T-helper 17 cell (primary cell): ENCODE results near the gene CYB5R2. TPM values are rescaled to one million over a fixed set of nuclear protein-coding genes. Genes with fewer than 3 reads are reported as not detected.

Experiments used
- ATAC-seq: fragments of 150-1000 bp; cut with Tn5 transposase; 2 replicates; pipeline ENCODE4 v1.10.0; 2021; ENCODE audit warnings: mild to moderate bottlenecking, moderate library complexity
- DNase-seq, 3 donors: peaks; one replicate each; pipeline versions ENCODE4 v3.0.0 to v3.0.0-alpha.2; 2020 to 2021
- H3K9me3 ChIP-seq: one replicate; pipeline ENCODE4 v1.7.0; 2013; ENCODE audit warnings: low read length, mild to moderate bottlenecking; ENCODE audit not compliant: control insufficient read depth, poor library complexity, severe bottlenecking
- H3K27ac Mint-ChIP-seq: one replicate; pipeline ENCODE4 v1.8.0; 2022; ENCODE audit warnings: mild to moderate bottlenecking, moderate library complexity, mixed read lengths
- H3K27me3 Mint-ChIP-seq: one replicate; pipeline ENCODE4 v1.8.0; 2022; ENCODE audit warnings: mixed read lengths
- H3K36me3 Mint-ChIP-seq: one replicate; pipeline ENCODE4 v1.8.0; 2022; ENCODE audit warnings: low read depth, mixed read lengths
- H3K4me1 Mint-ChIP-seq: one replicate; pipeline ENCODE4 v1.8.0; 2022; ENCODE audit warnings: mild to moderate bottlenecking, mixed read lengths
- H3K4me3 Mint-ChIP-seq: one replicate; pipeline ENCODE4 v1.8.0; 2022; ENCODE audit warnings: mild to moderate bottlenecking, moderate library complexity, mixed read lengths
- total RNA-seq, 4 donors: library from RNA in 2 of 4; stranded (reverse) in 2 of 4; gene quantifications; one replicate each; pipeline ENCODE4 v1.2.3 and lab custom pipeline; 2022 to 2026

The CYB5R2 gene
- total RNA-seq, 2 donors from 2014 or later: 0.20 TPM; not detected in 1

- Mint-ChIP-seq H3K4me3 (no peak overlapping the region), H3K36me3 (peaks cover 22% of the 10 kb centered on the region), H3K27me3 (no peaks in the 10 kb centered on the region), H3K27ac (no peak overlapping the region), H3K4me1 (peaks cover 7% of the 10 kb centered on the region)
- DNase-seq (no peak), ATAC-seq (no peak)
- H3K9me3 ChIP-seq: no peaks in the 10 kb centered on the region
Measured at GRCh38 chr11:7621090-7621489, 52.2 kb downstream of the CYB5R2 start.

GRCh38 chr11:7619322-7619721 lies 54.0 kb downstream of the CYB5R2 start:
- H3K36me3 Mint-ChIP-seq: peaks cover 21% of the 10 kb centered on the region
- no peak for ATAC-seq
- H3K9me3 ChIP-seq: no peaks in the 10 kb centered on the region
- peaks cover 7% of the 10 kb centered on the region for H3K4me1 Mint-ChIP-seq
- no peak for DNase-seq
- H3K4me3 Mint-ChIP-seq: no peak overlapping the region
- H3K27ac Mint-ChIP-seq: no peak overlapping the region
- no peaks in the 10 kb centered on the region for H3K27me3 Mint-ChIP-seq

DNA sequence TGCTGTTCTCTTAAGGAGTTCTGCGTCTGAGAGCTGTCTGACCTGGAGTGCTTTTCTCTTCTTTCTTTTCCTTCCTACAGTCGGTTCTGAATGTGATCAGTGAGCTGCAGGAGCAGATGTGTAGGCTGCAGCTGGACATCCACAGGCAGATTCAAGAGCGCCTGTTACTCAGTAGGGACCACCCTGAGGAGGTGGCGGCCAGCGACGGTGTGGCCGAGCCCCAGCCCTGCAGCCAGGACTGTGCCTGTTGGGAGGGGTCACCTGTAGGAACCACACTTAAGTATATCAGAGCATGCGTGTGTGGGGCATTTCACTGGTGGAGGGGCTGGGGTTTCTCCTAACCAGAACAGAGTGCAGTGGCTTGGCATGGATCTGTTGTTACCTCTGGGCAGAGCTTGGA lies 56.3 kb downstream of the CYB5R2 start:
- Mint-ChIP-seq H3K4me3 (no peak overlapping the region), H3K27ac (no peak overlapping the region), H3K27me3 (no peaks in the 10 kb centered on the region), H3K36me3 (peaks cover 24% of the 10 kb centered on the region), H3K4me1 (peaks cover 14% of the 10 kb centered on the region)
- ATAC-seq: no peak
- no peak for DNase-seq
- no peaks in the 10 kb centered on the region for H3K9me3 ChIP-seq

Other genes with a start within 250 kb of the CYB5R2 start
- not detected for gene OLFML1, start 188.0 kb downstream of the CYB5R2 start, total RNA-seq
- 10 to 100 TPM; 26.2 to 40.6 TPM for gene PPFIBP2, start 159.5 kb downstream of the CYB5R2 start, total RNA-seq
- gene OVCH2, start 33.0 kb upstream of the CYB5R2 start, total RNA-seq: not detected
- not detected for gene OR5P2, start 123.4 kb upstream of the CYB5R2 start, total RNA-seq
- gene OR5P3, start 157.3 kb upstream of the CYB5R2 start, total RNA-seq: not detected